Lung (tissue), 12 donors: ENCODE measurements around the gene DKK3. TPM values are rescaled to one million over a fixed set of nuclear protein-coding genes. Genes with fewer than 3 reads are reported as not detected.

ENCODE experiments used
- ATAC-seq: fragments of 200-7000 bp; cut with Tn5 transposase; one replicate; pipeline ENCODE4 v1.9.1; 2020; ENCODE audit warnings: moderate number of reproducible peaks; ENCODE audit not compliant: insufficient read depth, low FRiP score
- DNase-seq, 3 donors: peaks; one replicate each; pipeline ENCODE4 v3.0.0-alpha.2; 2013 to 2017
- H3K27ac ChIP-seq, 2 donors: one replicate each; pipeline ENCODE4 v1.5.1; 2013; ENCODE audit warnings: mild to moderate bottlenecking in 2 of 2, moderate library complexity in 2 of 2, control low read depth in 1 of 2, inconsistent platforms in 1 of 2, low read depth in 1 of 2, low read length in 1 of 2
- H3K27me3 ChIP-seq, 3 donors: one replicate each; pipeline ENCODE4 v1.5.1; 2013; ENCODE audit warnings: low read length in 2 of 3; ENCODE audit not compliant: control insufficient read depth in 3 of 3, insufficient read depth in 3 of 3
- H3K36me3 ChIP-seq, 4 donors: one replicate each; pipeline ENCODE4 v1.5.1; 2013; ENCODE audit warnings: low read length in 4 of 4, mild to moderate bottlenecking in 1 of 4, moderate library complexity in 1 of 4; ENCODE audit not compliant: control insufficient read depth in 4 of 4, insufficient read depth in 4 of 4
- H3K4me1 ChIP-seq, 5 donors: one replicate each; pipeline ENCODE4 v1.5.1; 2013; ENCODE audit warnings: low read length in 5 of 5, mild to moderate bottlenecking in 2 of 5, moderate library complexity in 1 of 5; ENCODE audit not compliant: control insufficient read depth in 5 of 5, insufficient read depth in 5 of 5
- H3K4me3 ChIP-seq: one replicate; pipeline ENCODE4 v1.5.1; 2013; ENCODE audit warnings: mild to moderate bottlenecking, control low read depth, moderate library complexity
- H3K9ac ChIP-seq, 2 donors: one replicate each; pipeline ENCODE4 v1.5.1; 2013; ENCODE audit warnings: low read length in 2 of 2, control low read depth in 1 of 2; ENCODE audit not compliant: insufficient read depth in 1 of 2
- H3K9me3 ChIP-seq, 4 donors: one replicate each; pipeline ENCODE4 v1.5.1; 2013; ENCODE audit warnings: low read length in 3 of 4, mild to moderate bottlenecking in 1 of 4, moderate library complexity in 1 of 4; ENCODE audit not compliant: control insufficient read depth in 4 of 4, insufficient read depth in 3 of 4
- CTCF ChIP-seq: IDR thresholded peaks from 2 replicates; pipeline ENCODE4 v1.5.1; 2012; ENCODE audit warnings: mild to moderate bottlenecking; ENCODE audit errors: control extremely low read depth, extremely low read depth
- WGBS, 2 donors: extraction: QIAGEN DNeasy Blood & Tissue Kit; methylation state at CpG; one replicate each; pipeline ENCODE4 v1.1.7; 2013; 5-methylcytosine and 5-hydroxymethylcytosine counted together
- polyA plus RNA-seq, 2 donors: library from polyadenylated mRNA; stranded (reverse); fragments of 200-250 nt; gene quantifications; one replicate each; pipeline ENCODE4 v1.2.1, GENCODE V29; 2013
- total RNA-seq, 2 donors: library from RNA; depleted of rRNA in 1 of 2; stranded (reverse); fragments of >200 nt in 1 of 2; gene quantifications; one replicate each; pipeline ENCODE4 v1.2.1, GENCODE V29; 2014 to 2021
- donor health status: control.
- donor health status: control.
- donor health status: Bipolar disorder and iron deficiency.
- donor health status: healthy.
- donor health status: DM: yes; HTN: yes; CAD: no.

Gene DKK3
- total and polyA plus RNA-seq, 4 donors, result 45.3 to 121 (median 94.5) TPM

- Histone ChIP-seq H3K36me3 (no peaks in the 10 kb centered on the region), H3K4me3 (no peak overlapping the region), H3K27ac (no peak overlapping the region), H3K9me3 (no peaks in the 10 kb centered on the region), H3K27me3 (no peaks in the 10 kb centered on the region), H3K4me1 (peaks cover 6 to 27% (median 8%) of the 10 kb centered on the region in 5 donors), H3K9ac (no peak overlapping the region)
- no peak for TF ChIP-seq CTCF
- 76 to 86% methylated on average over 2 of the region's 2 CpGs for WGBS, 2 donors
- ATAC-seq (no peak), DNase-seq (no peak)
Observed at GRCh38 chr11:12016246-12016645, 7.8 kb upstream of the DKK3 start.

DNA sequence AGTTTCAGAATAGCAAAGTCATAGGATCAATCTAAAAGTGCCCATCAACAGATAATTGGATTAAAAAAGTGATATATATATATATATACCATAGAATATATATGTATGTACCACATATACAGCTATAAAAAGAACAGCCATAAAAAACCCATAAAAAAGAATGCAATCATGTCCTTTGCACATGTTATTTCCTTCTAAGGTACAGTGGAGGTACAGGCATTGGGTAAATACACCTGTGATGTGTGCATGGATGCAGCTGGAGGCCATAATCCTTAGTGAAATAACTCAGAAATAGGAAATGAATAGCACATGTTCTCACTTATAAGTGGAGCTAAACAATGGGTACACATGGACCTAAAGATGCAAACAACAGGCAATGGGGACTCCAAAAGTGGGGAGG is 7.1 kb upstream of the DKK3 start:
- Histone ChIP-seq H3K9me3 (no peaks in the 10 kb centered on the region), H3K9ac (no peak overlapping the region), H3K36me3 (no peaks in the 10 kb centered on the region), H3K27me3 (peaks cover 0 to under 1% (median 0%) of the 10 kb centered on the region in 3 donors), H3K4me3 (no peak overlapping the region), H3K27ac (no peak overlapping the region), H3K4me1 (peaks cover 3 to 20% (median 8%) of the 10 kb centered on the region in 5 donors)
- TF ChIP-seq CTCF, result no peak
- ATAC-seq, result no peak
- no peak for DNase-seq

- no peaks in the 10 kb centered on the region for H3K36me3 ChIP-seq
- no peaks in the 10 kb centered on the region for H3K9me3 ChIP-seq
- no peak for ATAC-seq
- peaks cover 0 to 6% (median 1%) of the 10 kb centered on the region in 3 donors for H3K27me3 ChIP-seq
- H3K4me1 ChIP-seq, result peaks cover 0 to 7% (median 4%) of the 10 kb centered on the region in 5 donors
- no peak for TF ChIP-seq CTCF
- 84 to 92% methylated on average over 3 of the region's 3 CpGs for WGBS, 2 donors
- no peak overlapping the region for H3K9ac ChIP-seq
- no peak for DNase-seq
- H3K27ac ChIP-seq, result no peak overlapping the region
- no peak overlapping the region for H3K4me3 ChIP-seq
Observed at GRCh38 chr11:12013781-12014180, 5.4 kb upstream of the DKK3 start.
